ENCODE measurements around the gene RPTOR. TPM values are rescaled to one million over a fixed set of nuclear protein-coding genes. Genes with fewer than 3 reads are reported as not detected.

The RPTOR gene
- total and polyA plus RNA-seq, 10 of the 15 experiments (the other 5 are each of a cell fraction or from before 2014, with no cell fraction given) = 0.18 to 32.1 (median 7.8) TPM

- ChIA-PET CTCF (interaction anchor here (0.8 to 1.5 kb wide), 5 partner anchors 7 to 520 kb away, joined by 3 to 4 read pairs (median 3); partner anchors contain the start of gene GAA), POLR2A (no interaction called here)
- H3K79me2 ChIP-seq (ENCODE audit: control insufficient read depth, insufficient read depth, low read length) = peaks cover 4% of the 10 kb centered on the region
These were observed 76.8 kb downstream of the RPTOR start for GRCh38 chr17:80621335-80621996.

More at GRCh38 chr17:80621335-80621996, 76.8 kb downstream of the RPTOR start:
- Histone ChIP-seq H3K4me1 (ENCODE audit: control insufficient read depth, insufficient read depth, low read length) (no peaks in the 10 kb centered on the region; the same call in 1 of the 2 replicates), H3K9ac (ENCODE audit: control insufficient read depth, insufficient read depth, low read length) (no peak overlapping the region), H4K20me1 (ENCODE audit: control insufficient read depth, insufficient read depth) (no peaks in the 10 kb centered on the region), H3K4me2 (ENCODE audit: control insufficient read depth, insufficient read depth) (no peak overlapping the region), H3K27ac (ENCODE audit: control insufficient read depth, insufficient read depth) (no peak overlapping the region), H3K4me3 (no peak overlapping the region), H3K9me3 (replicated peaks; ENCODE audit: control insufficient read depth, insufficient read depth, low read length) (no peaks in the 10 kb centered on the region), H3K36me3 (ENCODE audit: control insufficient read depth in 2 of 2, insufficient read depth in 2 of 2, low read length in 1 of 2) (peaks cover 3 to 4% of the 10 kb centered on the region in 2 experiments; a peak in 3 of 4 replicates), H3K27me3 (replicated peaks in 1 of 2; ENCODE audit: control insufficient read depth in 2 of 2, insufficient read depth in 2 of 2, low read length in 1 of 2) (no peaks in the 10 kb centered on the region), H2AFZ (ENCODE audit: control insufficient read depth, low read depth, low read length) (no peak overlapping the region)
- no TSS peak for BruUV-seq (replicated peaks)
- DNase-seq (ENCODE audit: low read depth, low spot score) = no peak
- SMC1A ChIA-PET (ENCODE audit: uncharacterized antibody, unreplicated experiment) = interaction anchor here (1.5 kb wide), 1 partner anchor 16 kb away, joined by 7 read pairs; no protein-coding TSS in a partner anchor
- 79% methylated on average over 25 of the region's 25 CpGs for WGBS (ENCODE audit: insufficient coverage, insufficient replicate concordance, low lambda C conversion rate, missing lambda C conversion rate)
- TF ChIP-seq ZNF207 (IDR thresholded peaks at IDR 0.05; ENCODE audit: borderline replicate concordance) (no peak), ZBTB40 (IDR thresholded peaks at IDR 0.05; ENCODE audit: borderline replicate concordance) (no peak), STAT1 (conservative IDR thresholded peaks at IDR 0.05) (no peak), NFYB (IDR thresholded peaks at IDR 0.05; ENCODE audit: insufficient read depth, low read depth, low read length) (no peak), POU2F2 (IDR thresholded peaks at IDR 0.05; ENCODE audit: borderline replicate concordance, low read depth, low read length) (no peak), EP300 (IDR thresholded peaks at IDR 0.05; ENCODE audit: borderline replicate concordance in 1 of 2, control insufficient read depth in 1 of 2, low read depth in 2 of 2, low read length in 2 of 2) (no peak), WRNIP1 (IDR thresholded peaks at IDR 0.05; ENCODE audit: borderline replicate concordance, low read depth, low read length) (no peak), HCFC1 (IDR thresholded peaks at IDR 0.05; ENCODE audit: low read length) (no peak), KDM1A (IDR thresholded peaks at IDR 0.05; ENCODE audit: borderline replicate concordance) (no peak), BRCA1 (IDR thresholded peaks at IDR 0.05; ENCODE audit: low read depth, low read length) (no peak), RUNX3 (IDR thresholded peaks at IDR 0.05; ENCODE audit: low read length) (no peak)
- RAD21 ChIA-PET (ENCODE audit: unreplicated experiment) = no interaction called here
- ATAC-seq = no peak
- intact Hi-C loops (cut with micrococcal nuclease; ENCODE audit: unreplicated experiment) (no loop called here), in situ Hi-C loops (cut with MboI) (no loop called here)
- FAIRE-seq = no peak
